HG03139 (cell line): Measurements from ENCODE around the gene CACNA2D3.

Experiments
- ATAC-seq: cut with Tn5 transposase; IDR thresholded peaks from one replicate; pipeline ENCODE4 v1.9.1; 2021; ENCODE audit not compliant: unreplicated experiment

The CACNA2D3 gene

DNA sequence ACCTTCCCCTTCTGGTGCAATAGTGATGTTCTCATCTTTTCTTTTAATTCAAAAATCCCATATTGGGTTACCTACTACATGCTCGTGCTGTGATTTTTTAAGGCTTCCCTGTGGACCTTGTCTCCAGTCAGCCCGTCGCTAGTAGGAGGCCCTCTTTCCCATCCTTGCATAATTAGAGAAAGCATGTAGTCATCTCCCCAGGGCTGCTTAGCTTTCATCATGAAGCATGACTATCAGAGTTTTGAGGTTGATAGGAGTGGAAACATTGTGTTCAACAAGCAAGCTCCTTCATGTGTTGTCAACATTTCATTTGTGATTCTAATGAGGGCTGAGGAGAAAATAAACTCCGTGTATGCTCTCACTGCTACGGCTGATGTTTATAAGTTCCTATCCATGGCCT lies 814.2 kb downstream of the CACNA2D3 start:
- ATAC-seq: no peak

DNA sequence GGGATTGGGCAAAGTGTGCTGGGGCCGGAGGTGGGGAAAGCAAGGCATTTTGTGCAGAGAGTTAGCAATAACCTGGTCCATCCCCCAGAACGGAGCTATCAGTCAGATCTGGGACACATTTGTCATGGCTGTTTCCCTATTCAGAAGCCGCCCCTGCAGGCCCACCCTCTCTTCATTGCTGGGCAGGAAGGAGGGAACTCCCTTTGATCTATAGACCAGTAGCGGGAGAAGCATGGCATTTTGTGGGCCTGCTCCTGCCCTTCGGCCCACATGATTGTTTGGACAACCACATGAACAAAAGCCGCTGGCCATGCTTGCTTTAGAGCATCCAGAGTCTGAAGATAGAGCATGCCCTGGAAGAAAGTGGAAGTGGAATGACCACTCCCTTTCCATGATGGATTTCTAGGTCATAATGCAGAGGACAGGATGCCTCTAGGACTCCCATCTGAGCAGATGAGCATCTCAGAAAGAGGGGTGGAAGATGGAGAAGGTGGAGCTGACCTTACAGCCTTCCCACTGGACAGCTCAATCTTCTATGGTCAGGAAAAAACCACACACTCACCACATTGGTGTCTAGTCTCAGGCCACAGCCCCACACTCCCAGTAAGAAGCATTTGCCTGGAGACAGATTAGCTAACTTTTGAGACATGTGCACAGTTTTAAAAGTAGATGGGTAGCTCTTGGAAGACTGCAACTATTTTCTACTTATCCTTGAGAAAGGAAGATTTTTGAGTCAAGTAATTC lies 817.4 kb downstream of the CACNA2D3 start:
- no peak for ATAC-seq

DNA sequence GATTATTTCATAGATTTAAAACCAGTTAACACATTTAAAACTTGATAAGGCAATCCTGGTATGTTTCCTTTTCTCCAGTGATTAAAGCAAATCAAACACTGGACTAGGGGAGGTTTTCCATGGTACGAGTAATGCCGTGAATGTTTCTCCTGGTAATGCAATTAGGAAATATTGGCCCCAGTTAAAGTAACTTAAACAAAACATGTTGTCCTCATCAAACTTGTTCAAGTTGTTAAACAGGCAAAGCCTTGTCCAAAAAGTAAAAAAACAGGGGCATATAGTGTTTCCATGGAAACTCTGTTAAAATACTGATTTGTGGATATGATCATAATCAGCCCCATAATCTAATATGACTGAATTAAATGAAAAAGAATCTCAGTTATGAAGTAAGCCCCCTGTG lies 818.6 kb downstream of the CACNA2D3 start:
- no peak for ATAC-seq

DNA sequence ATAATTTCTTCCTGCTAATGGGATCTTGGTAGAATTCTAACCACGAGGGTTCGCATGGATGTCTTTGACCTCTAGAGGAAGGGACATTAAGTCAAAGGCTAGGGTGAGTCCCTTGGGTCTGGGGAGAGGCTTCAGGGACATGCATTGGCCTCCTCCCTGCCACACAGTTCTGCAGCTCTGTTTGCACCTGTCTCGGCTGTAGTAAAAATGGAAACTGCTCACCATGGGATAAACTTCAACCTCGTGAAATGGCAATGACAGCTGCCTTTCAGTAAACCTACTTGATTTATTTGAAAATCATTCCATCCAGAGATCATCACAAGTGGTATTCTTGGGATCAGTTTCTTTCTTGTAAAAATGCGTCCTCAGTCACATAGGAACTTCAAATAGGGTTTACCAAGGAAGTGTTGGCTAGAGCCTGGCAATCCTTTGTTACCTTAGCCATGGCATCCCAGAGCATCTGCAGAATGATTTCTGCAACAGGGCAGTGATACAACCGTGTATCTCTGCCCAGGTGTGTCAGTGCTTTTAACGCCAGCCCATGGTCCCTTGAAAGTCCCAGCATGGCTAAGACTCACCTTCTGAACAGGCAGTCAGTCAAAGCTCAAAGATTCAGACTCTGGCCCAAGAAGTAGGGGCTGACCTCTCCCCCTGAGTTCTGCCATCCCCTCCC lies 819.5 kb downstream of the CACNA2D3 start:
- ATAC-seq: no peak

DNA sequence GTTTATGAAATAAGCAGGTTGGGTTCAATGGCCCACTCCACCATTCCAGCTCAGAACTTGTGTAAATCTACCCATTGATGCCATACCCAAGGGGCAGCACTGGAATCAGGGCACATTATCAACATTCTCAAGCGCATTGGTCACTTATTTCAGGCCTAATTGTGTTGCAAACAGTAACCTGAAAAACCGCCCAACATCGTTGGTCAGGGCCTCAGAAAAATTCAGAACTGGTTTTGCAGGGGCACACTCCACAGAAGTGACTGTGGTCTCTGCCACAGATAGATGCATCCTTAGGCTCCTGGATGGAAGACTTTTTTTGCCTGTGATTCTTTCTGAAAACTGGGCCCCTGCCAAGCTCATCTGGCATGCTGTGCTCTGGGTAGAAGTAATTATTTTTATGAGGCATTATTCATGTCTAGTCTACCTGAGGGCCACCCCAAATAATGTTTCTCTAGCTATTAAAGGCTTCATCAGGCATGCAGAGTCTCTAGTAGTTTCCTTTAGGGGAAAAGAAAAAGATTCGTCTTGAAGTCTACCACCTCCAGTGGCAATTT lies 827.2 kb downstream of the CACNA2D3 start:
- no peak for ATAC-seq

DNA sequence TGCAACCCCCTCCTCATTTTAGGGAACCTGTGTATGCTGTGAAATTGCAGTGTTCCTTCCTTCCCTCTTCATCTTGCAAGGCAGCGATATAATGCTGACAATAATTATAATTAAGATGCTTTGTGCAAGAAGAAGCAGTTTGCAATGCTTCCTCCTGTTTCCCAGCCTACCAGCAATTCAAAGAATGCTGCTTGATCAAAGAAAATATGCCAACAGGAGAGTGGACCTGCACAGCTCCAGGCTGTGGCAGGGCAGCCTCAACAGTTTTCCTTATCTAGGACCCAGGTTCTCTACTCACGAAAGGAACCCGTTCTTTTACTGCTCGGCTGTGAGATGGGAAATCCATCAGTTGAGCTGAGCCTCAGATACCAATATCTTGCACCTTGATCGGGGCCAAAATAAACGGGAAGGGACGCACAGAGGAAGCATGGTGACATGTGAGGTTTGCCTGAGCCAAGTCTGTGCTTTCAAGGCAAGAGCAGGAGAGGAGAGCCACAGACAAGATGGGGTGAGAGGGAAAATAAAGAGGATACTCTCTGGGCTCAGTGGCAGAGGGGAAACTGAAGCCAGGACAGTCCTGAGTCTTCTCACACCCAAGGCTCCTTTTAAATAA lies 828.1 kb downstream of the CACNA2D3 start:
- no peak for ATAC-seq

DNA sequence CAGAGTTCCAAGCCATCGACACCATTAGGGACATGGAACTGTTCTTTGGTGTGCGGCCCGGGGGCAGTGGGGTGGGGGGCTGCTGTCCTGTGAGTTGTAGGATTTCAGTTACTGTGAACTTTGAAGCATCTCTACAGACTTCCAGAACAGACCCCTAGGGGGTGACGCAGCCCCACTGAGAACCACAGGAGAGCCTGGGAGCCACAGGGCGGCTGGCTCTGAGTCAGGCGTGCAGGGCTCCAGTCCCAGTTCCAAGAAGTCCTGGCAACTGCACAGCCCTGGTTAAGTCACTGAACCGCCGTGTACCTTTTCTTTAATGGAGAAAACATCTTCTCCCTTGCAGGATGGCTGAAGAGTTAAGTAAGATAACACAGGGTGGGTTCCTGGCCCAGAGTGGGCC lies 829.1 kb downstream of the CACNA2D3 start:
- no peak for ATAC-seq

DNA sequence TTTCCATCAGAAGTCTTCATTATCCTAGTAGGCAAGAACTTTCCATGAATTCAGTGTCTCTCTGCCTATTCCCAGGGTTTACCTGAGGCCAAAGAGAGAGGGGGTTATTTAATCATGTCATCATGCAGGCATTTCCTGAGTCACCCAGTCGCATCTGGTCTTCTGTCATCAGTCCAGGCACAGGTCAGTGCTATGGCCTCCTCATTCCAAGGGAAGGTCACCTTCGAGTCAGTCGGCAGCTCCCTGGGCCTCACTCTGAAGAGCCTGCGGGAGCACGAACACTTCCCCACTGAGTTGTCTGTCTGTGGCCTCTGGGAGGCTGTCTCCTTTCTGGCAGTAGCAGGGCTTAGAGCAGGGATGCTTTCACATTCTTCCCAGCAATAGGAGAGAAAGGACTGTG lies 831.7 kb downstream of the CACNA2D3 start:
- no peak for ATAC-seq

DNA sequence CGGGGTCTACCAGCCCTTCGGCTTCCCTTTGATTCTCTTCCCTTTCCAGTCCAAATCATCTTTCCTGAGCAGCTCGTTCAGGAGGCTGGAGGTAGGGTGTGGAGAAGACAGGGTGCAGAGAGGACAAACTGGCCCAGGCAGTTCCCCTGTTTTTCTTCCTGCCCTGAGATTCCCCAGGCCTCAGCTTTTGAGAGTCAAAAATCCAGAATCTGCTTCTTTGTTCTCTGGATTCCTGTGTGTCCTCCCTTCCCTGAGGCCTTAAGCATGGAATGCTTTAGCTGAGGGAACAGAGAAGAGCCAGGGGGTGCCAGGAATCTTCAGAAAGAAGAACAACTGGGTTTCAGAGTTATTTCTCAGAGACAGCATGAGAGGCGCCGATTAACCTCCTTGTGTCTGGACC lies 832.2 kb downstream of the CACNA2D3 start:
- no peak for ATAC-seq

DNA sequence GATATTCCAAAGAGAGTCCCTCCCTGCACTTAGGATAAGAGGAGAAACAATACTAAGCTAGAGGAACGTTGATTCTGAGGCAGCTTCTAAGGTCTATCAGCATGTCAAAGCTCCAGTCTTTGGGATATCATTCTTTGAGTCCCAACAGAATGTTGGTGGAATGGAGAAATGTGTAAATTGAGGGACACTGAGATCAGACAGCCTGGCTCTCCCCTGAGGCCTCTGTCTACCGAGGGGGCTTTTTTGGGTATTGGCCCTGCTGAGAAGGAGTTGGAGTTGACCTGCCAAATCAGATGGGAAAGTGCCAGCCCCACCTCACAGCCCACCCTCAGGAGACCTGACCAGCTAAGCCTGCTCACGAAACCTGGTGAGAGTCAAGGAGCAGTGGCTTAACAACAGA lies 833.1 kb downstream of the CACNA2D3 start:
- no peak for ATAC-seq

DNA sequence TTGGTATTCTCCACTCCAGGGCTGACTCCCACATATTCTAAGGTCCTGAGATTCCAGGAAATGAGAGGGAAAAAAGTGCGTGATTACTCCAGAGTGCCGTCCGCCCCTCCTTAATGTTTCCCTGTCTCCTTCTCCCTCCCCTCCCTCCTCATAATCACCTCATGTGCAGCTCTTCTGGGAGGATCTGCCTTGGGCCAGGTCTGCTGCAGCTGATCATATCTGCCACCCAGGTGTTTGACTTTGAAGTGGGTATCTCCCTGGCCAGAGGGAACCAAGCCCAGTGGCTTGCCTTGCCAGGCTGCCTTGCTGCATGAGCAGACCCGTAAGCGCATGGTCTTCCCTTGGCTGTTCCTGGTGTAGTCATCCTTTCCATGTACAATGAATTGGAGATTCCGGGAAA lies 833.6 kb downstream of the CACNA2D3 start:
- no peak for ATAC-seq

DNA sequence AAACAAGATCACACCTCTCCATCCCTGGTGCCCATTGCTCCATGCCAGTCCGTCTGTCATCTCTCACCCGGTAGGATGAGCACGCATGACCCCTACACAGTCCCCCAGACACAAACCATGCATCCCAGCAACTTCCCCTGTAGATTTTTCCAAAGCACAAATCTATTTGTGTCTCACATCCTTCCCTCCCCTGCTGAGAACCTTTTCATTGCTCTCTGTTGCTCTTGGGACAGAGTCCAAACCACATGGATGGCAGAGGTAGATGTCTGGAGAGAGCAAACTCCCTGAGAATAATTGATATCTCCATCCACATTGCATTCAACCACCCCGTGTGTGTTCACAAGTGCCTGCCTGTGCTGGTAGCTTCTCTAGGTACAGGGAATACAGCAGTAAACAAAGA lies 835.4 kb downstream of the CACNA2D3 start:
- ATAC-seq: no peak

DNA sequence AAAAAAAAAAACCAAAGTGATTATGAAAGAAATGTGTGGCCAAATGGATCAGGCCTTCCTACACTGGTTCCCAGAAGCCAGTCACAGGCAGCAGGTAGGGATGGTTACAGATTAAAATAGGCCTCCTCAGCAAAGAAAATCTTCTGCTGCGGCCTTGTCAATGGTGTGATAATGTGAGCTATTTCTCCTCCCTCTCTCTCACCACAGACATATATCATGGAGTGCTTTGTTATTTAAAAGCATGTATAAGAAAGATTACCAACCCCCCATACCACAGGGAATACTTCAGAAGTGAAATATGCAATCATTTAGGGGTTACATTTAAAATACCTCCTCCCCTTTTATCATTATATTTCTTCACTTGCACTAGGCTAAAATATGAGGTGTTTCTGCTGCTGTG lies 837.7 kb downstream of the CACNA2D3 start:
- no peak for ATAC-seq

DNA sequence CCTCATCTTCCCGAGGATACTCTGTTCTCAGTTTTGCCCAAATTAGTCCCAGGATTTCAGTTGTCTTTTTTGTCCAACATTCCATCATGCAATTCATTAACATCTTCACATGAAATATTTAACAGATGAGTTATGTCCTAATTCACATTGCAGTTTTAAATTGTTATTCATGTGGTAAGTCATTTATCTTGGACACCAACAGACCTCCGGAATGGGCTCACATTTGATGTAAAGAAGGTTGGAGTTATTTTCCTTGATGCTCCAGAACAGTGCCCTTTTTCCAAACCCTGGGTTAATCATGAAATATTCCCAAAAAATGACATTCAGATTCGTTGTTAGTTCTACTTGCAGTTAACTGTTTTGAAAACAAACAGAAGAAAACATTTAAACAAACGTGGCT lies 838.3 kb downstream of the CACNA2D3 start:
- no peak for ATAC-seq

DNA sequence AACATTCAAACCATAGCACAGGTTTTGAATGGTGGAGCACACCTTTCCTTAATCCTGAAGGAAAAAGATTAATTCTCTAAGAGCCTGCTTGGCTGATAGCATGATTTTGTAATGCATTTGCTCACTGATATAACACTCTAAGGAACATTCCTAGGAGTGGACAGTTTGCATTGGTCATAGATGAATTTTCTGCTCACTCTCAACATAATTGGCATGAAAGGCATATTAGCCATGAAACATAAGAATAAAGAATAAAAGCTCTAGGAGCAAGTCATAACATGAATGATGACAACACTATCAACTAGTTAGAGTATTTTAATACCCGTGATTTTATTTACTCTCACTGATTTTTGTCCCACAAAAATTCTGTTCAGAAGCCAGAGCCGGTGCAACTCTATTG lies 839.8 kb downstream of the CACNA2D3 start:
- no peak for ATAC-seq

DNA sequence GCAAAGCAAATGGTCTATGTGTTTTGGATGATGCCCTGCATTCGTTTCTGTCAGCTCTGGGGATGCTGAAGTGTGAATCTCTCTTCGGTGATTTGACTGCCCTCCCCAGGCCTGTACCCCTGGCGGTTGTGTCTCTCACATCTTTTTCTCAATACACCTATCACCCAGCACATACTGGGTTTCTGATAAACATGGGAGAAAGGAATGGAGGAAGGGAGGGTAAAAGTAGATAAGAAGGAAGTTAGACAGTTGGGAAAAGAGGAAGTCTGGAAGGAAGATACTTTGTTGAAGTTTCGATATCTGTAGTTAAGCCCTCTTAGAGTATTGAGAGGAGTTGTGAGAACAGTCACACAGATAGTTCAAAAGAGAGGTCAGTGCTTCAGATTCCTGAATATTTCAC lies 841.3 kb downstream of the CACNA2D3 start:
- ATAC-seq: no peak

DNA sequence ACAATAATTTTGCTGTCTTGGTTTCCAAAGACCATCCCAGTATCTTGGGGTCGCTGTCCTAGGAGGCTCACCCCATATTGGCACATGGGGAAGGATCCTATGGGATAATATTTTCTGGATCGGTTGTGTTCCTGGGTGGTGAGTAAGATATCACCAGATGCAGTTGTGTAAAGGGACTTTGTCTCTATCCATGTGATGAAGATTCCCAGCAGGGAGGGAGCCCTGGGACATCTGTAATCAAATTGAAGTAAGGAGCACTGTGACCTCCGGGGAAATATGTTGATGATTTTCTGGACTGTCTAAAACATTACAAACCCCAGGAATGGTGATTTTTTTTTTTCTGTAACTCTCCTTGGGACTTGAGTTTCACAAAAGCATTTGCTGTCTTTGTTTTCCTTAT lies 841.7 kb downstream of the CACNA2D3 start:
- ATAC-seq: no peak

DNA sequence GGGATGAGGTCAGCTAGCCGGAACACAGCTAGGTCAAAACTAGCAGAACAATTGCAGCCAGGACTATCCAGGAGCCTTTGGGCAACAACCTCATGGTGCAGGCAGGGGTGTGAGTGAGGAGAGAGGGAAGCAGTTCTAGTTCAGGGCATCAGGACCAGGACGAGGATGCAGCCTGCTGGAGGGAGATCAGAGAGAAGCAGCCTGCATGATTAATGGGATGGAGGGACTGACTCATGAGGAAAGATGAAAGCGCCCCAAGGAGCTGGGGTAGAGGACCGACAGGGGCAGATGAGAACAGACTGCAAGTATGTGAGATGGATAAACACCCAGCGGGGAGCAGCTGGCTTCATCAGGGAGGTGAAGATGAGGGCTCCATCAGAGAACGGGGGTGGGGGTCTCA lies 843.4 kb downstream of the CACNA2D3 start:
- no peak for ATAC-seq

DNA sequence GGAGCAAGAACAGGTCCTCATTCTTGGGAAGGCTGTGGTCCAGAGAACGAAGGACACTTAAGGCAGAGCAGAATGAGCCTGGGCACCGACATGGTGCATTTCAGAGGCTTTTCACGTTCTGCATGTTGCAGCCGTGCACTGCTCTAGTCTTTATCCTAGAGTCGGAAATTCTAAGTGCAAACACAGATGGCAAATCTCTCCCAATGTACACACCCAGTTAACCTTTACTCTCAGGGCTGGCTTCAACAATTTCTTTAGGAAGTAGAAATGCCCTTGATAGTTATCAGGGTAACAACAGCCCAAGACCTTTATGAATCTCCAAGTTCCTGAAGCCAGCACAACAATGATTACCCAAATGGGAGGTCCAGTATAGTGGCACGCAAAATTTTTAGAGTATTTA lies 844.6 kb downstream of the CACNA2D3 start:
- ATAC-seq: no peak

DNA sequence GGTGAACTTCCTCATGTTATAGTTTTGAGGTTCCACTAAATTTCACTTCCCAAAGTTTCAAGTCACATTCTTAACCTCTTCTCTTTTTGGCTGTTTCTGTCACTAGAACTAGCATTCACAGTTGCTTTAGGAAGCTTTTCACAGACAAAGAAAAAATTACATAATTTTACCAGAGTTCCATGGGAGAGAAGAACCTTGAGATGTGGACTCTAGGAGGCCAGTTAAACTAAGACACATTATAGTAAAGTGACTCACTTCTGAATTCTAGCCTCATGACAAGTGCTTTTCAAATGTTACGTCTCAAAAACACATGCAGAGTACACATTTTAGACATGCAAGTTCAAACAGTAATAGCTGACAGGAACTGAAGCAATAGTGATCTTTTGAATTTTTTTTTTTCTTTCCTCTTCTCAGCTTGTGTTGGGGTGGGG lies 845.4 kb downstream of the CACNA2D3 start:
- no peak for ATAC-seq

DNA sequence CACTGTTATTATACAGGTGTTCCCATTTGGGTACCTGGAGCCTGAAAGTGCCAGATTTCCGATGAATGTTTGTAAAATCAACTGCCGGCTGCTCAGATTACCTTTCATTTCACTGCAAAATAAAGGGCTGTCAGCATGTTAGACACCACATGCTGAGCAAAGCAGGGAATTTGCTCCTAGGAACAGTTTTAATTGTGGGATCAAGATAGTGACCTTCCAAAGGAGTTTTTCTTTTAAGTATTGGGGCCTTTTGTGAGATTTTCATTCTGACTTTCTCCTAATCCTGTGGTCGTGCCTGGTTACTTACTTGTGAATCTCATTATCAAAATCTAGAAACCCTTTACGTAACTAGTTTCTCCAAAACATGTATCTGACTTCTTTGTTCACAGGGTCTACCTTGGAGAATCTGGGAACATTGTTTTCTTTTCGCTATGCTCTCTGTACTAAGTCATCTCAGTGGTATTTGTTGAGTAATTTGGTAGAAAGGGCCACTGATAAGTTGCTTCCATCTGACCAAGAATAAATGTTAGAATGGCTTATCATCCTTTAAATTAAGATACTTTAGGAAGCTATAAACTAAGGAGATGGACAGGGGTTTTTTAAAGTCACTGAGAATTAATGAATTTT lies 846.3 kb downstream of the CACNA2D3 start:
- ATAC-seq: no peak

DNA sequence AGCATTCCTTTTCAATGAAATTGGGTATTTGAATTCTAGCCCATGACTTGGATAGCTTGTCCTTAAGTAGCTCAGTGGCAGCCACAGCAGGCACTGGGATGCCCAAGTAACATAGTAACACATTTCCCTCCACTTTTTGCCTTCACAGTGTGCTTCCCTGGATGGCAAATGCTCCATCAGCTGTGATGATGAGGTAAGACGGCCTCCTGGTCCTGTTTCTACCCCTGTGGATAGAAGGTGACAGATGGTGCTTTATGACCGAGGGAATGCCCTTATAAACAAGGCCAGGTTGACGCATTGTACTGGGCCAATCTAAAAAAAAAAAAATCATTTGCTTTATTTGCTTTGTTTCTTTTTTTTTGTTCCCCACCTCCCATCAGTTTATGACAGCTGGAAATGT lies 847.3 kb downstream of the CACNA2D3 start:
- ATAC-seq: no peak
